ENCODE results near the gene GPX2. TPM values are rescaled to one million over a fixed set of nuclear protein-coding genes. Genes with fewer than 3 reads are reported as not detected.

The GPX2 gene
- total RNA-seq, 1 experiment from 2014 or later = 188 TPM

DNA sequence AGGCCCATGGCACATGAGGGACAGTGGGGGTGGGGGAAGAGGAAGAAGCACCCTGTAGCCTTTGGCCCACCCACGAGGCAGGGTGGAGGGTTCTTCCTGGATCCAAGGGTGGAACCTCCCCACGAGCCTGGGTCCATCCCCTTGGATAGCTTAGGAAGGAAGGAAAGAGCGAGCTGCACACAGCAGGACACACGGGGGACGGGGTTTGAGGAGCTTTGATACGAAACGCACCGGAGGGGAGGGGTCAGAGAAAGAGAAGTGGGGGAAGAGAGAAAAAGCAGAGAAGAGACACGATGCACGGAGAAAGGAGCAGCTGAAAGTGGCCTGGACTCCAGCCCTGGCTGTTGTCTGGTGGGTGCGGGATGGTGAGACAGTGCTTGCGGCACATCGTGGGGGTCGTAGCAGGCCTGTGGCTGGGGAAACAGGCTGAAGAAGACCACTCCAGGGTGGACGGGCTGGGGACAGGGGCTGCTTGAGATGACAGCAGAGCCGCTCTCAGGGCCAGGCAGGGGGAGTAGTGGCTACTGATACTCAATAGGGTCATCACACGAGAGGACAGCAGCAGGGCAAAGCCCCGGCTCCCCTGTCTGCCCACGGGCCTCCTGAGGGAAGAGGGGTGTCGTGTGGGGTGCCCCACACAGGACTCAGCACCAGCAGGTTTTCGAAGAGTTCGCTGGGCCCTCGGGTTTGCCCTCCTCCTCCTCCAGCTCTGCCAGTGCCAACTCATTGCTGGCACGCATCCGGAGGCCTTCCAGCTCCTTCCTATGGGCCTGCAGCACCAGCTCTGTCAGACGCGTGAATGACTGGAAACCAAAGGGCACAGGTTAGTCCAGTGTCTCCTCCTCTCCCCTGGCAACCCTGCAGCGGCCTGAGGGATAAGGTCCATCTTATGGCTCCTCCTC, 5.4 kb upstream of the GPX2 start:
- CTCF ChIA-PET = interaction anchor here (0.6 kb wide), 1 partner anchor 14 kb away, joined by 3 read pairs; no protein-coding TSS in a partner anchor
- no TSS peak for BruUV-seq (replicated peaks)
- Mint-ChIP-seq H3K36me3 (ENCODE audit: insufficient read depth, unreplicated experiment) (peaks cover 14% of the 10 kb centered on the region), H3K9me3 (ENCODE audit: low read depth, unreplicated experiment) (no peaks in the 10 kb centered on the region), H3K4me3 (ENCODE audit: low read depth, unreplicated experiment) (no peak overlapping the region), H3K27ac (ENCODE audit: unreplicated experiment) (no peak overlapping the region), H3K27me3 (ENCODE audit: unreplicated experiment) (no peaks in the 10 kb centered on the region), H3K4me1 (ENCODE audit: low read depth, unreplicated experiment) (peaks cover 18% of the 10 kb centered on the region)
- intact Hi-C loops (cut with micrococcal nuclease; ENCODE audit: unreplicated experiment) = no loop called here
- TF ChIP-seq, protein P1, sequence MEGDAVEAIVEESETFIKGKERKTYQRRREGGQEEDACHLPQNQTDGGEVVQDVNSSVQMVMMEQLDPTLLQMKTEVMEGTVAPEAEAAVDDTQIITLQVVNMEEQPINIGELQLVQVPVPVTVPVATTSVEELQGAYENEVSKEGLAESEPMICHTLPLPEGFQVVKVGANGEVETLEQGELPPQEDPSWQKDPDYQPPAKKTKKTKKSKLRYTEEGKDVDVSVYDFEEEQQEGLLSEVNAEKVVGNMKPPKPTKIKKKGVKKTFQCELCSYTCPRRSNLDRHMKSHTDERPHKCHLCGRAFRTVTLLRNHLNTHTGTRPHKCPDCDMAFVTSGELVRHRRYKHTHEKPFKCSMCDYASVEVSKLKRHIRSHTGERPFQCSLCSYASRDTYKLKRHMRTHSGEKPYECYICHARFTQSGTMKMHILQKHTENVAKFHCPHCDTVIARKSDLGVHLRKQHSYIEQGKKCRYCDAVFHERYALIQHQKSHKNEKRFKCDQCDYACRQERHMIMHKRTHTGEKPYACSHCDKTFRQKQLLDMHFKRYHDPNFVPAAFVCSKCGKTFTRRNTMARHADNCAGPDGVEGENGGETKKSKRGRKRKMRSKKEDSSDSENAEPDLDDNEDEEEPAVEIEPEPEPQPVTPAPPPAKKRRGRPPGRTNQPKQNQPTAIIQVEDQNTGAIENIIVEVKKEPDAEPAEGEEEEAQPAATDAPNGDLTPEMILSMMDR (IDR thresholded peaks at IDR 0.05; ENCODE audit: unreplicated experiment) = no peak
- DNase-seq = no peak

DNA sequence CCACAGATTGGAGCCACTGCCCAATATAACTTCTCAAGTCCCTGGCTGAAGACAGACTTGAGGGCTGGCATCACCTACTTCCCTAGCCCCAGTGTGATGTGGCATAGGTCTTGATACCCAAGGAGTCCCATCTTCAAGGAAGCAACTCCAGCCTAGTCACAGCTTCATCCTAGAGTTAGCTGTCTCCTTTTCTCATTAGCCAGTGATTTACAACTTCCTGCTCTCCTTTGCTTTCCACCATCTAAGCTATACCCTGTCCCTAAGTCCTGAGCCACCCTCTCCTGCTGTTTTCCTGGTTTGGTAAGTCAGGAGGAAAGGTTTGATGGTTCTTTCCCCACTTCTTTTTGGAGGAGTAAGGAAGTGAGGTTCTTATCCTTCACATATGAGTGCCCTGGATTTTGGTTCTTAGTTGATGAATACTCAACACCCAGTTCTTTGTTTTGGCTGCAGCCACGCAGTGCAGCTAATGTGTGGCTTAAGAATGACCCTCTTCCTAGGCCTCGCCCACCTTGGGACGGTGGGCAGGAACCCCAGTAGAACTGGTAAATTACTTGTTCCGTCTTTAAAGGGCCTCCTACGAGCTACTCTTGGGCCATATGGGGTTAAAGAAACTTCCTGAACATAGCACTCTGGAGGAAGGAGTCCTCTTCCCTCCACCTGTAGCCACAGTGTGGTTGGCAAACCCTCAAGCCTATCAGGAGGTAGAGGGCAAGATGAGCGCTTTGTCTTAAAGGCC, 3.9 kb upstream of the GPX2 start:
- H3K27ac Mint-ChIP-seq (ENCODE audit: unreplicated experiment) = no peak overlapping the region

DNA sequence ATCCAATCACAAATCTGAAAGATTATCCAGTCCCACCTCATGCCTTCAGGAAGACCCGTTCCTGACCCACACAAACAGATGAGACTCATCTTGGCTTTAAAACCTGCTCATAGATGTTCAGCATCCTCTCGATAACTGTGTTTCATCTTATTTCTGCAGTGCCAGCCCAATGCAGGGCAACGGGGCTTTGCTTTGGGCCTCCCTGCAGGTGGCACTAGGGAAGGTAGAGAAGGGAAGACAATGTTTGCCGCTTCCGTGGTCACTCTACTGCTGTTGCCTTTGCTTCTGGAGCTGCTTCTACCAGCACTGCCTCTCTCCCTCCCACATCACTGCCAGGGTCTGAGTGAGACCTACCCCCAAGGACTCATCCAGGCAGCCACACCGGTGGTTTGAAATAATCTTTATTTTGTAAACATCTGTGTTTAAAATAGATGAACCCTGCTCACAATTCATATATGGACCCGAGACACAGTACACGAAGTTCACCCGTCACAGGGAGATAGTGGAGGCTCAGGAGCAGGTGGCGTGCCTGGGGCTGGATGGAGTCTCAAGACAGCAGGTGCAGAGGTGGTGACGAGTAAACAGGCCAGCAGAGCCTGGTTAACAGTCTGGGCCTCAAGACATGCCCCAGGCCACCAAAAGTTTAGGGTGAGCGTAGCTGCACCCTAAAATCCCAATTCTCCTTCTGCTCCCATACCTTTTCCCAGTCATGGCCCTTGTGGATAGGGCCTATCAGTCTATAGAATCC, 3.1 kb upstream of the GPX2 start:
- DNase-seq = no peak
- Mint-ChIP-seq H3K27me3 (ENCODE audit: unreplicated experiment) (no peaks in the 10 kb centered on the region), H3K9me3 (ENCODE audit: low read depth, unreplicated experiment) (no peaks in the 10 kb centered on the region), H3K4me3 (ENCODE audit: low read depth, unreplicated experiment) (no peak overlapping the region), H3K4me1 (ENCODE audit: low read depth, unreplicated experiment) (peaks cover 30% of the 10 kb centered on the region), H3K36me3 (ENCODE audit: insufficient read depth, unreplicated experiment) (peaks cover 38% of the 10 kb centered on the region), H3K27ac (ENCODE audit: unreplicated experiment) (peak overlapping the region; percentile 8)
- TF ChIP-seq, protein P1 (IDR thresholded peaks at IDR 0.05; ENCODE audit: unreplicated experiment) = no peak
- no TSS peak for BruUV-seq (replicated peaks)
- intact Hi-C loops (cut with micrococcal nuclease; ENCODE audit: unreplicated experiment) = no loop called here
- CTCF ChIA-PET = no interaction called here

More for the DNA sequence above, 3.9 kb upstream of the GPX2 start:
- Mint-ChIP-seq H3K4me1 (ENCODE audit: low read depth, unreplicated experiment) (peaks cover 23% of the 10 kb centered on the region), H3K4me3 (ENCODE audit: low read depth, unreplicated experiment) (no peak overlapping the region), H3K9me3 (ENCODE audit: low read depth, unreplicated experiment) (no peaks in the 10 kb centered on the region), H3K36me3 (ENCODE audit: insufficient read depth, unreplicated experiment) (peaks cover 29% of the 10 kb centered on the region), H3K27me3 (ENCODE audit: unreplicated experiment) (no peaks in the 10 kb centered on the region)
- TF ChIP-seq, protein P1 (IDR thresholded peaks at IDR 0.05; ENCODE audit: unreplicated experiment) = no peak
- intact Hi-C loops (cut with micrococcal nuclease; ENCODE audit: unreplicated experiment) = no loop called here
- no TSS peak for BruUV-seq (replicated peaks)
- CTCF ChIA-PET = no interaction called here
- DNase-seq = no peak

DNA sequence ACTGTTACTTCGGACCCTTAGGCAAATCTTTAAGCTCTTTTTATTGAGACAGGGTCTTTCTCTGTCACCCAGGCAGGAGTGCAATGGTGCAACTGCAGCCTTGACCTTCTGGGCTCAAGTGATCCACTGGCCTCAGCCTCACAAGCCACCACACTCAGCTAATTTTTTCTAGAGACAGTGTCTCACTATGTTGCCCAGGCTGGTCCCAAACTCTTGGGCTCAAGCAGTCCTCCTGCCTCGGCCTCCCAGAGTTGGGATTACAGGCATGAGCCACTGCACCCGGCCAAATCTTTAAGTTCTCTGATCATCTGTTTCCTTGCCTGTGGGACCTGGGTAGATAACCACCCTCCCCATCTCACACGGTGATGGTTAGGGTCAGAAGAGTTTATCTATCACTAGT, 2.3 kb upstream of the GPX2 start:
- no peak for DNase-seq
- Mint-ChIP-seq H3K9me3 (ENCODE audit: low read depth, unreplicated experiment) (no peaks in the 10 kb centered on the region), H3K4me3 (ENCODE audit: low read depth, unreplicated experiment) (no peak overlapping the region), H3K27me3 (ENCODE audit: unreplicated experiment) (no peaks in the 10 kb centered on the region), H3K4me1 (ENCODE audit: low read depth, unreplicated experiment) (peaks cover 38% of the 10 kb centered on the region), H3K27ac (ENCODE audit: unreplicated experiment) (peak overlapping the region; percentile 8), H3K36me3 (ENCODE audit: insufficient read depth, unreplicated experiment) (peaks cover 45% of the 10 kb centered on the region)
- CTCF ChIA-PET = no interaction called here
- TF ChIP-seq, protein P1 (IDR thresholded peaks at IDR 0.05; ENCODE audit: unreplicated experiment) = no peak
- intact Hi-C loops (cut with micrococcal nuclease; ENCODE audit: unreplicated experiment) = no loop called here
- BruUV-seq (replicated peaks) = no TSS peak
